SK-N-MC (cell line): ENCODE data around the gene GATA6.
"Not testable (repeated sequence)": the region's sequence is repeated elsewhere in the genome, so short reads cannot be mapped to it uniquely, and the experiment has no call there.

ENCODE experiments used
- DNase-seq: peaks from one replicate; pipeline ENCODE4 v3.0.0-alpha.2; 2011; ENCODE audit warnings: low read depth, low spot score
- H3K27ac ChIP-seq: fragments of 200-600 bp; sonication (generic); 2 replicates; pipeline ENCODE4 v1.5.1; 2016; ENCODE audit warnings: mixed run types
- H3K36me3 ChIP-seq: fragments of 200-600 bp; sonication (generic); 2 replicates; pipeline ENCODE4 v1.6.1; 2017; ENCODE audit warnings: antibody characterized with exemption, low read length, mixed read lengths; ENCODE audit not compliant: insufficient read depth
- H3K4me3 ChIP-seq: fragments of 200-600 bp; sonication (generic); 2 replicates; pipeline ENCODE4 v1.5.1; 2016
- H3K9ac ChIP-seq: fragments of 200-600 bp; sonication (generic); 2 replicates; pipeline ENCODE4 v1.8.0; 2017; ENCODE audit warnings: mixed run types, mixed read lengths; ENCODE audit not compliant: insufficient read length
- H3K9me3 ChIP-seq: fragments of 200-600 bp; sonication (generic); 2 replicates; pipeline ENCODE4 v1.6.1; 2017; ENCODE audit warnings: low read depth, mild to moderate bottlenecking, antibody characterized with exemption, low read length, moderate library complexity, mixed read lengths
- EZH2 ChIP-seq: fragments of 200-600 bp; sonication (generic); IDR thresholded peaks from one replicate; pipeline ENCODE4 v1.6.1; 2017; ENCODE audit warnings: antibody characterized with exemption
- FOXP2 ChIP-seq: optimal IDR thresholded peaks from 2 replicates; pipeline ENCODE3; 2011; ENCODE audit warnings: mild to moderate bottlenecking, moderate library complexity; ENCODE audit not compliant: insufficient read depth; ENCODE audit errors: extremely low read length, control extremely low read depth
- POLR2AphosphoS5 ChIP-seq: IDR thresholded peaks from 2 replicates; pipeline ENCODE4 v1.6.1; 2012; ENCODE audit warnings: mild to moderate bottlenecking, low read depth, low read length, borderline replicate concordance

GATA6 gene

GRCh38 chr18:22182884-22183697 lies 13.7 kb downstream of the GATA6 start:
- DNase-seq = no peak
- TF ChIP-seq FOXP2 = no peak
- TF ChIP-seq POLR2AphosphoS5 = no peak
- no peak for TF ChIP-seq EZH2
- H3K27ac ChIP-seq = no peak overlapping the region
- no peak overlapping the region for H3K4me3 ChIP-seq
- H3K9me3 ChIP-seq = no peaks in the 10 kb centered on the region
- no peak overlapping the region for H3K9ac ChIP-seq
- no peaks in the 10 kb centered on the region for H3K36me3 ChIP-seq

- TF ChIP-seq EZH2 = no peak
- TF ChIP-seq FOXP2 = no peak
- TF ChIP-seq POLR2AphosphoS5 = no peak
- no peak overlapping the region for H3K27ac ChIP-seq
- H3K9ac ChIP-seq = no peak overlapping the region
- DNase-seq = no peak
- H3K4me3 ChIP-seq = no peak overlapping the region
- H3K9me3 ChIP-seq = no peaks in the 10 kb centered on the region
- no peaks in the 10 kb centered on the region for H3K36me3 ChIP-seq
These were observed 14.3 kb downstream of the GATA6 start for GRCh38 chr18:22183698-22184170.

GRCh38 chr18:22184573-22184972 lies 15.2 kb downstream of the GATA6 start:
- H3K4me3 ChIP-seq, H3K9ac ChIP-seq, H3K36me3 ChIP-seq, H3K27ac ChIP-seq, H3K9me3 ChIP-seq, DNase-seq: not testable (repeated sequence)

GRCh38 chr18:22185273-22185672 lies 15.9 kb downstream of the GATA6 start:
- H3K9ac ChIP-seq = no peak overlapping the region
- H3K9me3 ChIP-seq = no peaks in the 10 kb centered on the region
- TF ChIP-seq EZH2 = no peak
- no peak for TF ChIP-seq FOXP2
- no peak for TF ChIP-seq POLR2AphosphoS5
- DNase-seq = no peak
- no peak overlapping the region for H3K4me3 ChIP-seq
- no peaks in the 10 kb centered on the region for H3K36me3 ChIP-seq
- H3K27ac ChIP-seq = no peak overlapping the region

GRCh38 chr18:22185771-22186386 lies 16.5 kb downstream of the GATA6 start:
- no peak overlapping the region for H3K27ac ChIP-seq
- no peak overlapping the region for H3K9ac ChIP-seq
- H3K36me3 ChIP-seq = no peaks in the 10 kb centered on the region
- H3K9me3 ChIP-seq = no peaks in the 10 kb centered on the region
- TF ChIP-seq FOXP2 (no peak), POLR2AphosphoS5 (no peak), EZH2 (no peak)
- DNase-seq = no peak
- no peak overlapping the region for H3K4me3 ChIP-seq

- H3K27ac ChIP-seq = no peak overlapping the region
- TF ChIP-seq EZH2 (no peak), POLR2AphosphoS5 (no peak), FOXP2 (no peak)
- no peaks in the 10 kb centered on the region for H3K9me3 ChIP-seq
- no peak overlapping the region for H3K4me3 ChIP-seq
- H3K9ac ChIP-seq = no peak overlapping the region
- H3K36me3 ChIP-seq = no peaks in the 10 kb centered on the region
- DNase-seq = no peak
These were observed 17.1 kb downstream of the GATA6 start for GRCh38 chr18:22186484-22186971.

GRCh38 chr18:22188559-22189267 lies 19.3 kb downstream of the GATA6 start:
- TF ChIP-seq POLR2AphosphoS5 (no peak), FOXP2 (no peak), EZH2 (no peak)

GRCh38 chr18:22189449-22190166 lies 20.2 kb downstream of the GATA6 start:
- TF ChIP-seq FOXP2 (no peak), POLR2AphosphoS5 (no peak), EZH2 (no peak)

More at GRCh38 chr18:22188559-22189267, 19.3 kb downstream of the GATA6 start:
- no peak for DNase-seq
- Histone ChIP-seq H3K36me3 (no peaks in the 10 kb centered on the region), H3K9ac (no peak overlapping the region), H3K4me3 (no peak overlapping the region), H3K9me3 (no peaks in the 10 kb centered on the region), H3K27ac (no peak overlapping the region)

More at GRCh38 chr18:22189449-22190166, 20.2 kb downstream of the GATA6 start:
- no peak overlapping the region for H3K27ac ChIP-seq
- H3K9ac ChIP-seq = no peak overlapping the region
- no peaks in the 10 kb centered on the region for H3K9me3 ChIP-seq
- no peaks in the 10 kb centered on the region for H3K36me3 ChIP-seq
- H3K4me3 ChIP-seq = no peak overlapping the region
- no peak for DNase-seq
